ENCODE results near the gene EIF2B2. TPM values are rescaled to one million over a fixed set of nuclear protein-coding genes. Genes with fewer than 3 reads are reported as not detected.
"Not testable (repeated sequence)": the region's sequence is repeated elsewhere in the genome, so short reads cannot be mapped to it uniquely, and the experiment has no call there.

Gene EIF2B2
- total RNA-seq, 1 donor from 2014 or later, result 38.7 TPM

DNA sequence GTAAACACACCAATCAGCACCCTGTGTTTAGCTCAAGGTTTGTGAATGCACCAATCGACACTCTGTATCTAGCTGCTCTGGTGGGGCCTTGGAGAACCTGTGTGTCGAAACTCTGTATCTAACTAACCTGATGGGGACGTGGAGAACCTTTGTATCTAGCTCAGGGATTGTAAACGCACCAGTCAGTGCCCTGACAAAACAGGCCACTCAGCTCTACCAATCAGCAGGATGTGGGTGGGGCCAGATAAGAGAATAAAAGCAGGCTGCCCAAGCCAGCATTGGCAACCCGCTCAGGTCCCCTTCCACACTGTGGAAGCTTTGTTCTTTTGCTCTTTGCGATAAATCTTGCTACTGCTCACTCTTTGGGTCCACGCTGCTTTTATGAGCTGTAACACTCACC is 6.9 kb upstream of the EIF2B2 start:
- ATAC-seq, result not testable (repeated sequence)

DNA sequence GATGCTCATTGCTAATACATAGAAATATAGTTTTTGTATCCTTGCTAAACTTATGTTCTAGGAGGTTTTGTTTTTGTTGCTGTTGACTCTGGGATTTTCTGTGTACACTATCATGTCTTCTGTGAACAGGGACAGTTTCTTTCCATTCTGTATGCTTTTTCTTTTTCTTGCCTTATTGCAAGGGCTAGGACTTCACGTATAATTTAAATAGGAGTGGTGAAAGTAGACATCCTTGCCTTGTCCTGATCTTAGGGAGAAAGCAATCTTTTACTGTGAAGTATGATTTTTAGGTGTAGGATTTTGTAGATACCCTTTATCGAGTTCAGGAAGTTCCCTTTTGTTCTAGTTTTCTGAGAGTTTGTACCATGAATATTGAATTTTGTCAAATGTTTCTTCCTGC is 1.5 kb upstream of the EIF2B2 start:
- ATAC-seq, result no peak

DNA sequence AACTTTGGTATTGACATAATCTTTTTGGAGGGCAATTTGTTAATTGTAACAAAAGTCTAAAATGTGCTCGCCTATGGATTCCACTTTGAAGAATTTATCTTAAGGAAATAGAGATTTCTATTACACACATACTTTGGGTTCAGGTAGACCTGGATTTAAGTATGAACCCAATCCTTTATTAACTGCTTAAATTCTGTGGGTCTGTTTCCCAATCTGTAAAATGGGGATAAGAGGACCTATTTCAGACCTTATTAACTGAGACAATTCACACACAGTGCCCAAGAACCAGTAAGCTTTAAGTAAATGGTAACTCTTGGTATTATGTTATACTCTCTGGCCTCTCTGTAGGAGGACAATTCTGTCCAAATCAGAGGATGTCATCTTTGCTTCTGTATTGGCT is 822 bp upstream of the EIF2B2 start:
- no peak for ATAC-seq

DNA sequence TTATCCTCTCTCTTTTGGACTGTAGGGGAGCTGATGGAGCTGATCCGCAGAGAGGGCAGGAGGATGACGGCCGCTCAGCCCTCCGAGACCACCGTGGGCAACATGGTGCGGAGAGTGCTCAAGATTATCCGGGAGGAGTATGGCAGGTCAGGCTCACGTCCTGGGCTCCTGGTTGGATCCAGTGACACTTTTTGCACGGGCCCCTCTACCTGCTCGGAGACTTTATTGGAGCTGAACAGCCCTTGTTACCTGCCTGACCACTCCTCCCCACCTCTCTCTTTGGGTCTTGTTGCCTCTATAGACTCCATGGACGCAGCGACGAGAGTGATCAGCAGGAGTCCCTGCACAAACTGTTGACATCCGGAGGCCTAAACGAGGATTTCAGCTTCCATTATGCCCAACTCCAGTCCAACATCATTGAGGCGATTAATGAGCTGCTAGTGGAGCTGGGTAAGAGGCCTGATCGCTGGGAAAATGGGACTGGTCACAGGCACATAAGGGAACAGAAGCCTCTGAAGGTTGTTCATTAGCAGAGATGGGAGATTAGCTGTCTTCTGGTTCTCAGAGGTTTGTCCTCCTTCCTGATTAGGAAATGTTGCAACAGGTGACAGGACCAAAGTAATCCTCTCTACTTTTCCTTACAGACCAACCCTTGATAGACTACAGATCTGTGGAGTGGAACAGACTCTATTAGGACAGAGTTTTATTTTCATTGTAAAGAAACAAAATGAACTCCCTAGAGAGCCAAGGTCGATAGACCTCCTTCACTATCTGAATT is 718 bp downstream of the EIF2B2 start:
- peak; percentile 7 for ATAC-seq

DNA sequence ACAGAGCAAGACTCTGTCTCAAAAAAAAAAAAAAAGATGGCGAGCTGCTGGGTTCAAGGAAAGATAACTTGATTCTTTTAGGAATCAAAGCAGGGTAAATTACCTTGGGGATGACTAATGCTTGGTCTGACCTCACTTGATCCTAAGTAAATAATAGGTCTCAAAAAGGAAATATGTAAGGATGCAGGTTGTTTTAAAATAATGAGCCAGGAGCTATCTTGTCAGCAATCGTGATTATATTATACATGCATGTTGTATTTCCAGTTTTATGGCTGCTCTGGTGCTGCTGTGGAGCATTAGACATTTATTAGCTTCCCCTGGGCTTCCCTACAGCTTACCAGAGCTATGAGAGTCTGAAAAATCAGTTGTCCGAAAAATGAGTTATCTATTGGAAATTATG is 2.6 kb downstream of the EIF2B2 start:
- peak; percentile 7 for ATAC-seq

DNA sequence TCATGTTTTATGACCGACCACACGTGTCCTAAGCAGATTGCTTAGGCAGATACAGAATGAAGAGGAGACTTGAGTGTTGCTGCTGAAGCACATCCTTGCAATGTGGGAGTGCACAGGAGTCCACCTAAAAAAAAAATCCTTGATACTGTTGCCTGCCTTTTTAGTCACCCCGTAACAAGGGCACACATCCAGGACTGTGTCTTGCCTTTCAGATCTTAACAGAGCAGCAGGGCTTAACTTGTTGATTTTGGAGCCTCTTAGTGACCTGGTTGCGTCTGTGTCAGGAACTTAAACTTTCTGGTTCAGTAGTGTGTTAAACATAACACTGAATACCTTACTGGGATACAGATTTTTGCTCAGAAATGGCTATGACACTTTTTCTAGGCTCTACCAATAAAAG is 6.5 kb downstream of the EIF2B2 start:
- ATAC-seq, result no peak

DNA sequence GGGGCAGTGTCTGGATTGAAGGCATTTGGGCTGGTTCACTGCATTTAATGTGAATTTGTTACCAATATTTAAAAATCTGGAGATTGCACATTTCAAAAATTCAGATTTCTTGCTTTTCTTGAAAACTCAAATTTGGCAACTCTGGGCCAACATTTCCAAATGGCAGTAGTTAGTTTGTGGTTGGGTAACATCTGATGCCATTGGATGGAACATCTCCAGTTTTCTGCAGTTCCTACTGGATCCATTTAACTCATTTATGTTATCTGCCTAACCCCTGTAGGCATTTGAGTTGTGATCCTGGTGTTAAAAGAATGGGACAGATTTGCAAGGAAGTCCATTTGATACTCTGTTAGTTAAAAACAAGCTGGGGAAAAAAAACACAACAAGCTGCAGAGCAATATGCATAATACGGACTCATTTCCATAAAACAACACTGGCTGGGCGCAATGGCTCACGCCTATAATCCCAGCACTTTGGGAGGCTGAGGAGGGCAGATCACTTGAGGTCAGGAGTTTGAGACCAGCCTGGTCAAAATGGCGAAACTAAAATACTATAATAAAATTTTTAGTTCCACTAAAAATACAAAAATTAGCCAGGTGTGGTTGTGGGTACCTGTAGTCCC is 7.9 kb downstream of the EIF2B2 start:
- ATAC-seq, result no peak

DNA sequence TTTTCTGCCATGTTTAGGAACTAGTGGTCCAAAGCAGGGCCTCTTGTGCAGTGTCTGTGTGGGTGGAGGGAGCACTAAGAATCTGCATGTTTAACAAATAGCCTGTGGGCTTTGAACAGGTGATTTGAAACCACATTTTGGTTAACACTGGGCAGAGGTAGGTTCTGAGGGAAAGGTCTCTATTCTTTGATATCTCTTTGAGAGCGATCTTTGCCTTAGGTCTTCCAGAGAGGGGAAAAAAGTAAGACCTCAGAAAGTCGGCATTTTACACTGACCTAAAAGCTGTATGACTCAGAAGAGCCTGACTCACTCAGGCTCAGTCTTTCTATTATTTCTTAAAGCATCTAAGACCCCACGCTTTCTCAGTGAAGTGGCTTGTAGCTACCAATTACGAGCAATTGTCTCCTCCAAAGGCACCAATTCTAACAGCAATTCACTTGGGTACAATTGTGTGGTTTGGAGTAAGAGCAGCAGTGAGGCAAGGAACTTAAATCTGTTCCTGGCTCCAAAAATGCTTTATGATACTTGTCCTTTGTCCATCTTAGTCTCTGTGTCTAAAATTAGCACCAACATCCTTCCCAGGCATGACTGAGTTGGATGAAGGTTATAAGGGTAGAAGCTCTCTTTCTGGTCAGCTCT is 8.8 kb downstream of the EIF2B2 start:
- ATAC-seq, result peak; percentile 20

DNA sequence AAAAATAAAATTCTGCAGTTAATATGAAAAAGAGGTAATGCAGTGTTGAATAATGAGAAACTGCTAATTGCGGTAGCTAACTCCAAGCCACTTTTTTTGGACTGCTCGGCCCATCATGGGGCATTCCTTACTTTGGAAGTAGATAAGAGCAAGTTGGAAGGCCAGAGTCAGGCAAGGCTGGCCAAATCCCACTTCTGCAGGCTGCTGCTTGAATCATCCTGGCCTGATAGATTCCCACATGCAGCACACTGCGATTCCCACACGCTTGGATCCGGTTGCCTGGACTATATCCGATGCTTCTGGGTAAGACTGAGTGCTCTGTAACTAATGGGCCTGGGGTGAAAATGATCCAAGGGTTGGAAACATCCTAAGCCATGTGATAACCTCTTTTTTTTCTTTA is 10.6 kb downstream of the EIF2B2 start:
- ATAC-seq, result no peak

DNA sequence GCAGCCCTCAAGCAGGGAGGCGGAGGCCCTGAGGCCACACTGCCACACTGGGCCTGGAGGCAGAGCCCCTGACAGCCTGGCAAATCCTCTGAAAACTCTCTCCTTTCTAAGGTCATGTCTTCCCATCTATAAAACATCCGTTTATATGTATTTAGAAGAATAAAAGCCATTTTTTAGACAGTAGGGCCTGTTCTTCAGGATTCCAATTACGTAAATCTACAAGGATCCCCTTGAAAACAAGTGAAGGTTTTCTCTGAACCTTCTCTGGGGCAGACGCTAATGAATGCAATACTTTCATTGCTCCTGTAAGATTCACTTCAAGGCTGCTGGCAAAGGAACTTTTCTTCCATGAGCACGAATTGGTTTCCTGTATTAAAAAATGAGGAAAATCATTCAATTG is 12.8 kb downstream of the EIF2B2 start:
- ATAC-seq, result no peak

DNA sequence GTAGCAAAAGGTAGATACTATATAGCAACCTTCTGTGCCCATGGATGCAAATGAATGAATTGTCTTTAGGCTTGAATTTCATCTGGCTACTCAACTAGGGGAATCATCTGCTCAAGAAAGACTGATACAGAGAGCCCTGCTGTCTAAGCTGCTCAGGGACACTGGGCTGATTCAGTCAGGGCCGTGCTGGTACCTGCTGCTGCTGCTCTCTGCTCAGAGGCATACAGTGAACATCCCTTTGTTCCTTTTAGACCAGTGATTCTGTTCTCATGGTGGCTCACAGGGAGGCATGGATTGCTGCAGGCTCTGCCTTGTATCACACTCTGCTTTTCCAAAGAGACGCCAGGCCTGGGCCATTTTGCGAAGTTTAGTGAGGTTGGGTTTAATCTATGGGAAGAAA is 14.1 kb downstream of the EIF2B2 start:
- ATAC-seq, result no peak

DNA sequence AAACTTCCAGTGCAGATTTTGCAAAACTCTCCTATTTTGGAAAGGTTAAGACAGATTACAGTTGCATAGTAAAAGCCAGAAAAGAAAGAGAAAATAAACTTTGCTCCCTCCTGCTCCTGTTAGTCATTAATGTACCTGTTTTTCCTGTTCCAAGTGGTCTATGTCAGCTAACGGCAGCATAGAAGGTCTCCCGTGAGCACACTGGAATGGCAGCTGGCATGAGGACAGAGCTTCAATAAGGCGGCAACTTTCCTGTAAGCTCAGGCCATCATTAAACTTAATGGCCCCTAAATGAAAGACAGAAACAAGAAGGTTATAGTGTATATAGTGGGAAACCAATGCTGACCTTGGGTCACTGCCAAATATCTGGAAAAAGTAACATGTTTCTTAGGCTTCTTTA is 16.0 kb downstream of the EIF2B2 start:
- peak; percentile 93 for ATAC-seq

DNA sequence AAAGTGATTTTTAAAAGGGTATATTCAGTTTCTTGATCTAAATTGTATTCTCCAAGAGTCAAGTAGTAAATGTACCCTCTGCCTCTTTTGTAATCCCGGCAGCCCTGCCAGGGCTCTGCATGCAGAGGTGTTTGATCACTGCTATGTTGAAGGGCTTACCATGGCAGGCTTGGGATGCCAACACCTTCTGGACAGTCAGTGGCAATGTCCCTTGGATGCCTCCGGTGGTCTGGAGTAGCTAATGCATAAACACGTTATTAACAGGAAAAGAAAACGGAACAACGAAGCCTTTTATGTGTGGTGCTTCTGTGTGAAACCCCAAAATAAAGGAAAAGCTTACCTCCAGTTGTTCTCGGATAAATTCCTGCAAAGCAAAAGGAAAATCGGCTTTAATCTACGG is 19.9 kb downstream of the EIF2B2 start:
- ATAC-seq, result peak; percentile 28

DNA sequence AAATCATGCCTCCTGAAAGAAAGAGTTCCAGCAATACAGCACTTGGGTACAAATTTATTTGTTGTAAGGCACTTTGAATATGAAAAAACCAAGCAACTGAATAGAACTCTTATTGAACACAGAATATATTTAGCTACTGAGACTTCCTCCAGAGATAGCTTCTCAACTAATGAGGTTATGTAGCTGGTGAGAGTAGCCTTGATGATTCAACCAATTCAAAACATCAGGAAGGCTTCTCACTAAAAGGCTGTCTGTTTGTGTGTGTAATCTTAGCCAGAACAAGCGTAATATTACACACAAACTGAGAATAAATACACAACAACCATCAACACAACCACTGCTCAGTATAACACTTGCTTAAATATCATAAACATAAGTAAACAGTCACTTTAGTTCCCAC is 20.4 kb downstream of the EIF2B2 start:
- ATAC-seq, result no peak

DNA sequence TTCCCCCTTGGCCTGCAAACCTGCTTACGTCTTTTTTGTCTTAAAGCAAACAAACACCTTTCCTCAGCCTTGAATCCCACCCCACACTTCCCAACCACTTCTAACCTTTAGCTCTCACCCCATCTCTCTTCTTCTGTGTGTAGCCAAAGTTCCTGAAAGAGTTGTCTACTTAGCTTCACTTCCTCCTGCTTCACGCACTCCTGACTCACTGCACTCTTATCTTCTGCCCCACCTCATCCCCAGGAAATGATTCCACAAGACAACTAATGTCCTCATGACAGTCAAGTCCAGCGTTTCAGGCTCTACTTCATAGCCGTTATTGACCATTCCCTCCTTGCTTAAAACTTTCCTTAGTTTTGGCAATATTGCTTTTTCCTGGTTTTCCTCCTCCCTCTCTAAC is 22.4 kb downstream of the EIF2B2 start:
- no peak for ATAC-seq

DNA sequence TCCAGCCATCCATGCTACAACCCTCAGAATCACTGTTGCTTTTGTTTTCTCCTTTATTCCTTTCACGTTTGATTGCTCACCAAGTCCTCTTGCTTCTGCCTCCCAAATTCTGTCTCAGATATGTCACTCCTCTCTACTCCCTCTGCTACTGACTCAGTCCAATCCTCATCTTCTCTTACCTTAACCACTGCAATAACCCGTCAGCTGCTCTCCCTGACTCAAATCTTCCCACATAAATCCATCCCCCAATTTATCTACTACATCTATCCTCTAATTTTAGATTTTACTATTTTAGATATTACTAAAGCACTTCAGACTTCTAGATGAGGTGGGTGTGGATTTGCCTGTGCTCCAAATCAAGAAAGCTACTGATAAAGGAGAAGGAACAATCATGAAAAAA is 23.2 kb downstream of the EIF2B2 start:
- no peak for ATAC-seq

DNA sequence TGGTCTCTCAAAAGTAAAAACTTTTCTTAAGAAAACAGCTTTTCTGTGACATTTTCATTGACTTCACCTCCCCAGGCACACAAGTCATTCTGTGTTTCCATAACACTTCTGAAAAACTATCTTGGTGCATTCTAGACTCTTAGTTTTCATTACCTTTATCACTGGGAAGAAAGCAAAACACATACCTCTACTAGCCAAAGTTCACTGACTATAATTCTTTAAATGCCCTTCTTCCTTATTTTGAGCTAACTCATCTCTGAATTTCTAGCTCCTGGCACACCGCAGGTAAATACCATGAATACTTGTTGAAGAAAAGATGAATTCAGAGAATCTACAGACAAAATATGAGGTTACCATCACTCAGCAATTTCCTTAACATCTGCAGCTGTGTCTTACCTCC is 27.4 kb downstream of the EIF2B2 start:
- ATAC-seq, result no peak

DNA sequence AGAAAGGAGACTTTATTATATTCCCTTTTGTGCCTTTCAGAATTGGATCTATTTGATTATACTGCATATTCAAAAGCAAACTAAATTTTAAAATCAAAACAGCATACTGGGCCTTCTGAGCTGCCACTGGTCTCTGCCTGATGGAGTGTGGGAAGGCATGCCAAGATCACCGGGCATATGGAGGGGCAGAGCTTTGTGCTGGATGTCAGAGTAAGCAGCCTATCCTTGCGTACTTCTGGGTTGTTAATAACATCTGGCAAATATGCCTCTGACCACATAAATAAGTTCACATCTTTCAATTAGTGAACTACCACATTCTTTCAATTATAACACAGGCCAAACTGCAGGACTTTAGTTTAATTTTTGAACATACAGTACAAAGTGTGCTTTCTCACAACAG is 30.2 kb downstream of the EIF2B2 start:
- no peak for ATAC-seq

DNA sequence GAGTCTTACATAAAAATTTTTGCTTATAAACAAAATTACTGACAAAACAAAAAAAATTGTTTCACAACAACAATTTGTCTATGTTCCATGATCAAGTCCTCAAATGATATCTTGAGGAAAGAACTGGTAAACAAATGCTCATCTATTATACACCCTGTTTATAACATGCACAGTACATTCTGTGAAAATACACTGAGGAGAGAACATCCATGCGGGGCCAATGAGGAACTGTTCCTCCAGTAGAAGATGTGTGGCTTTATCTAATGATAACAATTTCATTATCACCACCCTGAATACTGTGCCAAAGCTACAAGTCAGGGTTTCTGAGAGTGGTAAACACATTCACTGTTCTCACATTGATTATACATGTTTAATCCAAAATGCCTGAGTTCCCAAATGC is 37.8 kb downstream of the EIF2B2 start:
- no peak for ATAC-seq

DNA sequence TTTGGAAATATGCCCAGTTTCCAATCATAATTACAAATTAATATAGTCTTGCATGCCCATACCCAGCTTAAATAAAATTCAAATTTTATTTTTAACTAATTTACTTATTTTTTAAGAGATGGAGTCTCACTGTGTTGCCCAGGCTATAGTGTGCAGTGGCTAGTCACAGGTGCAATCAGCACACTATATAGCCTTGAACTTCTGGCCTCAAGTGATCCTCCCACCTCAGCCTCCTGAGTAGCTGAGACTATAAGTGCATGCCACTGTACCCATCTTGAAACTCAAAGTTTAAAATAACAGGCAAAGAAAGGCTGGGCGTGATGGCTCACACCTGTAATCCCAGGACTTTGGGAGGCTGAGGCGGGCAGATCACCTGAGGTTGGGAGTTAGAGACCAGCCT is 38.2 kb downstream of the EIF2B2 start:
- no peak for ATAC-seq

DNA sequence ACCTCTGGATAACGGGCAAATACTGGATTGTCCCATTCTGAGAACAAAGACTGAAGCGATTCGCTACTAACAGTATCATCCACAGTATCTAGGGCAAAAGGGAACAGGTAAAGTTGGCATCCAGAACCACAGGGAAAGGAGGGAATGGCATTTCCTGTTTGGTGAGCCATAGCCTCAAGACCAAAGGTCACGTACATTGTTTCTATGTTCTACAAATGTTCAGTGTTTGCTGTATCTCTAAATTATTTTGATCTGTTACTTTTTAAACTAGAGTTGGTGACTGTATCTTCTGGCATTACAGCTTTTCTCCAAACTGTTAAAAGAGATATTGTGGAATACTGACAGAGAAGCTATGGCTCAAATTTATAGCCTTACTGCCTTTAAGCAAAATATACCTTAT is 38.9 kb downstream of the EIF2B2 start:
- no peak for ATAC-seq

DNA sequence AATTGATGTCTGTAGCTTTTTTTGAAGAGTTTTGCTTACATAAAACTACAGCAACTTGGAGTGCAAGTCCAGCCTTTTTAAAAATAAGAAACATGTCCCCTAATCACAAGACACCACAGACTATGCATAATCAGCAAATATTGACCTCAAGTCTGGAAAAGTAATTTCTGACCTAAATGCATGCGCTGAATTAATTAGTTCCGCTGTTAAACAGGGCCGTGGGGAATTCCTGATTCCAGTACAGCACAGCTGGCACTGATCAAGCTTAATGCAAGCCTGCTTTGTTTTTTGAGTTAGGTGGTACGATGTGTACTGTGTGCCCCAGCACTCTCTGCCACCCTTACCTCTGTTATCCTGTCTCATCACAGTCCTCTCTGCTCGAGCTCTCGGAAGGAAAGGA is 39.3 kb downstream of the EIF2B2 start:
- no peak for ATAC-seq

DNA sequence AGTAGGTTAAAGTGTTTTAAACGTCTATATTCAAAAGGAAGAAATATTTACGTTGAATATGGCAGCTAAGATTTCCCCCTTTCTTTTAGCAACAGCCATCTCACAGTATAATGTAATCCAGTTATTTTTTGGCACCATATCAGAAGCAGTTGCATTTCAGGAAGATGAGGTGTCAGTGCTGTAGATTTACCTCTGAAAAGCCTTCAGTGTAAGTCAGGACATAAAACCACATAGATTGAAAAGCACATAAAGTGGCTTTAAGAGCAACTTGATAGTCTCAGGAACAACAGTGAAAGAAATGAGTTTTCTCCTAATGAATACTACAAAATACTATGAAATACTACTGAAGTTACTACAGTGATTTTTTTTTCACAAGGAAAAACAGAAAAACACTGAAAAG is 41.6 kb downstream of the EIF2B2 start:
- ATAC-seq, result no peak

DNA sequence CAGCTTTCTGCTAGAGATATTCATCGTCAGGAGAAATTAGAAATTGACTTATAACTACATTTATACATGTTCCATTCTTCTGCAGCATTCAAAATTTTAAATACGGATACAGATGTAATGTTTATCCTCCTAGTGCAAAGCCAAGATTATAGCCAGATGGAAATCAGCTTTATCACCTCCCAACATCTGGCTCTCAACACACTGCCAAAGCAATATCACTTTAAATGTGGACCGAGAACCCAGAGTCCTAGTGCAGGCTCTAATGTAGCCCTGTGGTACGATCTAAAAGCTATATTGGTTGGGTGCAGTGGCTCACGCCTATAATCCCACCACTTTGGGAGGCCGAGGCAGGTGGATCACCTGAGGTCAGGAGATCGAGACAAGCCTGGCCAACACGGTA is 42.0 kb downstream of the EIF2B2 start:
- ATAC-seq, result no peak
